HL-60/S4 (cell line): Measurements from ENCODE around the gene TCF7.

Experiments used
- in situ Hi-C: fragments of 300-500 bp; cut with MboI; formaldehyde crosslinking; loops from 2 replicates; pipeline ENCODE4 v1.14.3; 2022; ENCODE audit warnings: low sequenced_read_pairs

The TCF7 gene

DNA sequence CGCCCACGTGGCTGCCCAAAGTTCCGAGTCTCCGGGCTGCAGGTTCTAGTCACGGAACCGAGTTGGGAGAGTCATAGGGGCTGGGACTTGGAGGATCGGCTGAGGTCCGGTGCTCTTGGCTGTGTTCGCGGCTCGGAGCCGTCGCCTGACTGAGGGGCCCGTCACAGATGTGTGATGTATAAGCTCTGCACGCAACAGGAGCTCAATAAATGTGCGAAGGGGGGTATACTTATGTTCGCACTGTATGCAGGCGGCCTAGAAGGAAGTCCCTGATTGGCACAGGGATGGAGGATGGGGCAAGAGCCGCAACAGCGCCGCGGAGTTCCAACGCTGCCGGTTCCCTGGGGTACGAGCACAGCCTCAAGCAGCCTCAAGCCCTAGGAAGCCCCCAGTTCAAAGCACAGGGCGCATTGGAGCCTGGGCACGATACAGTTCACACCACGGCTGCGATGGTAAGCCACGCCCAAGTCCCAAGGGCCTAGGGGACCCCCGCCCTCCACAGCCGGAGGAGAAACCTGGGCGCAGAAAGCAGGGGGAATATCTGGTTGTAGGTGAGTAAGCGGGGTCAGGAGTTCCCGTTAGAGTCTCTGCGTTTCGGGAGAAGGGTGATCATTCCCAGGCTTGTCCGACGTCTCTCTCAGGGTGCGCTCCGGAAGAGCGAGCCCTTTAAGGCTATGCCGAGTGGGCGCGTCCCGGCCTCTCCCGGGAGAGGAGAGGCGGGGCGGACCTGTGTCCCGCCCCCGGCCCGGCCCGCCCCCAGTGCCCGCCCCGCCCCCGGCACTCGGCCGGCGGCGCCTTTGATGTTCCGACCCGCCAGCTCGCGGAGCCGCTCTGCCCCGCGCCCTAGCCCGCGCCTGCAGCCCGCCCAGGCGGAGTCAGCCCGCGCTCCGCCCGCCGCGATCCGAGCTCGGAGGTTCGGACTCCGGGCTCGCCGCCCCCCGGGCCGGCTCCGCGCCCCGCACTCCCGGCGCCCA lies at the start of gene TCF7:
Gene TCF7, plus strand, starts transcription at position 780 of the 974 bp plus-strand sequence. CDS start 226 bp downstream, outside the sequence.
- in situ Hi-C loops, result no loop called here

DNA sequence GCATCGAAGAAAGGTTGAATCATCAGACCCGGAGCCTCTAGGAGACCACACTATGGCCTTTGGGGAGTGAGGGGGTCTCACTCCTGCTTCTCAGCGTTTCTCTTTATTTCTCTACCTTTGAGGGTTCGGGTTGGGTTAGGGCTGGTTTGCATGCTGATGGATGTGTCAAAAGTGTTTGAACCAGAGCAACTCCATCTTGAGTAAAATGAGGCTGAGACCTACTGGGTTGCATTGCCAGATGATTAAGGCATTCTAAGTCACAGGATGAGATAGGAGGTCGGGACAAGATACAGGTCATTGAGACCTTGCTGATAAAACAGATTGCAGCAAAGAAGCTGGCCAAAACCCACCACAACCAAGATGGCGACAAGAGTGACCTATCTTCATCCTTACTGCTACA lies 44.9 kb upstream of the TCF7 start:
- in situ Hi-C loops, result no loop called here

DNA sequence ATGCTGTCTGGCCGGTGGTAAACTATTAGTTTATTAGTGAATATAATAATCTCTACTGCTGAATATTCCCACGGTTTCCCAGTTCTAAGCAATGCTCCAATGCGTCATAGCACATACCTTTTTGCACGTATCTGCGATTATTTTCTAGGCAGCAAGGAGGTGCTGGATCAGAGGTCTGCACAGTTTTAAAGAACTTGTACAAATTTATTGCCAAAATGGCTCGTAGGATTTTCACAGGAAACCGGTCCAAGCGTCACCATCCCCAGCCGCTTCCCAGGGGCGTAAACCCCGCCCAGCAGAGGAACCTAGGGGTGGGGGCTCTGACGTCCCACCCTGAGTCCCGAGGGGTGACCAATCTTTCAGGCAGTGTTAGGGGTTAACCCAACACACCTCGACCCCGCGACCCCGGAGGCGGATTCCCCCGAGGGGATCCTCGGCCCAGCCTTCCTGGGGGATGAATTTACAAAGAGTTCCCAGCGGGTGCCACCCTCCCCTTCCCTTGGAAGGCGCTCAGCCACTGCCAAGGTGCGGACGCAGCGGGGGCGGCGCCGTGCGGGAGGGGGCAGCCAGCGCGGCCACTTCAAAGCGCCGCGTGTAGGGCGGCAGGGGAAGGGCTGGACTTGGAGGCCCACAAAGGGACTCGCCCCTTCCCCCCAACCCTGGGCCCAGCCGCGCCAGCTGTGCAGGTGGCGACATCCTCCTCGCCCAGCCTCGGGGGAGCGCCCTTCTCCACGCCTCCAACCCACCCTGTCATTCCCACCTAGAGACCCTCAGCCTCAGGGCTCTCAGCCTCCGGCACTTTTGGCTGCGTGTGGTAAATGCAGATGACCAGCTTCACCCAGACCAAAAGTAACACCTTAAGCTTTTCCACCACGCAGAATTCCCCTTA lies 43.5 kb upstream of the TCF7 start:
- in situ Hi-C loops, result no loop called here

DNA sequence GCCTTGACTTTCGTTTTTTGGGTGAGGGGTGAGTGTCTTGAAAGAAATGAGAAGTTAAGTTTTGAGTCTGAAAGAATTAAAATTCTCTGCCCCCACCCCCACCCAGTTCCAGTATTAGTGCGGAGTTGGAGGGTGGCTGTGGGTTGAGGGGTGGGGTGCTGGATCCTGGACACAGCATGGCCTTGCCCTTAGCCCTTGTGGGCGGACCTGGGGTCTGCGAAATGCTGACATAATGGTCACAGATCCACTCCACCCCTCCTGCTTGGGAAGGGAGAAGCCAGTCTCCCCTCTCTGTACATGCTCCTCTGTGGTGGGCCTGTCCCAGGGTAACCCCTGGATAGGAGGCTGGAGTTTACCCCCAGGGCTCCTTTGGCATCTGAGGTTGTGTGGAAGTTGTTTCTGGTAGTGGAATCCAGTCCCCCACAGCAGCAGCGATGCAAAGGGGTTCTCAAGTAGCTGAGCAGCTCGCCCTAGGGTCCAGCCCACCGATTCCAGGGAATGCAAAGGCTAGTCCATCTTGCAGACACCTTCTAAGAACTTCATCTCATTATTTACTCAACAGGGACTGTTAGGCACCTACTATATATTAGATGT lies 42.8 kb upstream of the TCF7 start:
- in situ Hi-C loops, result no loop called here

DNA sequence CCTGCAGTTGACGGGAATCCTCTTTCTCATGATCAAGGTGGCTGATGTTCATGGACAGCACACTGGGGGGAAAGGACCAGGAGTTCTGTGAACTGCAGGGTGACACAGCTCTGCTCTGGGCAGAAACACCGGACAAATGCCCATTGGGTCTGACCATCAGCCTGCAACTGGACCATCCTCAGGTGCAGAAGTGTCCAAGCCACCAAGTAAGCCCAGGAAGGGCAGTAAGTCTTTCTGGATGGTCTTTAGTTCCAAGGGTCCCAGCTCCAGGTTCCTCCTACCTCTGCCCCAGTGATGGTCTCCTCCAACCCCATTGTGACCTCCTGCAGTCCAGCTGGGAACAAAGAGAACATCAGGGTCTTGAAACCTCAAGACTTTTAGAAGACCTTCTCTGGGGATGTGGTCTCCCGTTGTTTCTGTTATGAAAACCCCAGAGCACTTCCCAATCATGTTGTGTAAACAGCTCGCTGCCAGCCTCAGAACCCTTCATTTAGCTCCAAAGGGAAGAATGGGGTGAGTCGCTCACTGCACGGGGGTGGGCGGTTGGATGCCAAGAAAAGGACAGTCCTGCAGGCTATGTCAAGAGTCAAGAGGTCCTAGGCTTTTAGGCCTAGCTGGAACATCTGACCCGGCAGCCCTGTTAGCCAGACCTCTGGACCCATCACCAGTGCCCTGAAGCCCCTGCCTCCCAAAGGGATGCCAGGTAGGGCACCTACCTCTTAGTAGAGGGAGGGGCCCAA lies 41.8 kb upstream of the TCF7 start:
- in situ Hi-C loops, result no loop called here

DNA sequence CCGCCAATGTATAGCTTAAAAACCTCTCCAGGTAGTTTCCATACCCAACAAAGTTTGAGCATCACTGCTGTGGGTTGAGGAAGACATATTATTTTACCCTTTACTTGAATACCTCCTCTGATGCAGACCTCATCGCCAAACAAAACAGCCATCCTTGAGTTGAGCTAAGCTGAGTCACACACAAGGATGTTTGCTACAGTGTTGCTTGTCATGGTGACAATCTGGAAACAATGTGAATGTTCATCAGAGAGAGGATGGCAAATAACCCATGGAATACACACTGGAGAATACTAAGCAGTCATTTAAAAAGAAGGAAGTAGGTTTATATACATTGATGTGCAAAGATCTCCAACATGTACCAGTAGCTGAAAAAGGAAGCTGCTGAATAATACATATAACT lies 41.1 kb upstream of the TCF7 start:
- in situ Hi-C loops, result no loop called here

DNA sequence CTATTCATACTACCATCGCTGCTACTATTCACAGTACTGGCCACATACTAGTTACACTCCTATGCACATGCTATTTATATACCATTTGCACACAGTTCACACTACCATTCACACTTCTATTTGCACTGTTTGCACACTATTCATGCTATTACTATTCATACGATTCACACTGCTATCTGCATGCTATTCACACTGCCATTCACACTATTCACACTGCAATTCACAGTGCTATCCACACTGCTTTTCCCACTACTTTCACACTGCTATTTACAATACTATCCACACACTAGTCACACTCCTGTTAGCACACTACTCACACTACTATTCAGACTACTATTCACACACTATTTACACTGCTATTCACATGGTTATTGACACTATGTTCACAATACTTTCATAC lies 39.4 kb upstream of the TCF7 start:
- in situ Hi-C loops, result no loop called here

DNA sequence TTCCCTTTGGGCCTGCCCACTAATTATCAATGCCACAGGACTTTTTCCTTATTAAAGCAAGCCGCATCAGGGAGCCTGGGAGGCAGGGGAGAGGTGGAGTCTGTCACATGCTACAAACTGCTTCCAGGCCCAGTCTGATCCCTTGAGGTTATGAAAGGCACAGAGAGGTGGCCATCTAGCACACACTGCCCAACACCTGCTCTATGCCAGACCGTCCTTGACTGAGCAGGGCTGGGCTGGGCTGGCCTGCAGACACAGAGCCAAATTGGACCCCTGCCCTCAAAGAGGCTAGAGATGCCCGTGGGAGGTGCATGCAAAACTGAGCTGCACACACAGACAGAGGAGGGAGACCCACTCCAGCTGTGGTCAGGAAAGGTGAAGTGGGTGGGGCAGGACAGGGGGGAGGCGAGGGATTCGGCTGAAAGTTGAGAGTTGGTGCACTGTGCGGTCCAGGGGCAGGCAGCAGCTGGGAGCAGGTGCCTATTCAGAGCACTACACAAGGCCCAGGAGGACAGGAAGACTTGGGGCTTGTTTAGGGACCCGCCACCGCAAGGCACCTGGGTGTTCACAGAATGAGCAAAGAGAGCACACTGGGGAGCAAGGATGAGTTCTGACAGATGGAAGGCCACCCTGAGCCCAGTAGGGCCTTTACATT lies 36.4 kb upstream of the TCF7 start:
- in situ Hi-C loops, result no loop called here

DNA sequence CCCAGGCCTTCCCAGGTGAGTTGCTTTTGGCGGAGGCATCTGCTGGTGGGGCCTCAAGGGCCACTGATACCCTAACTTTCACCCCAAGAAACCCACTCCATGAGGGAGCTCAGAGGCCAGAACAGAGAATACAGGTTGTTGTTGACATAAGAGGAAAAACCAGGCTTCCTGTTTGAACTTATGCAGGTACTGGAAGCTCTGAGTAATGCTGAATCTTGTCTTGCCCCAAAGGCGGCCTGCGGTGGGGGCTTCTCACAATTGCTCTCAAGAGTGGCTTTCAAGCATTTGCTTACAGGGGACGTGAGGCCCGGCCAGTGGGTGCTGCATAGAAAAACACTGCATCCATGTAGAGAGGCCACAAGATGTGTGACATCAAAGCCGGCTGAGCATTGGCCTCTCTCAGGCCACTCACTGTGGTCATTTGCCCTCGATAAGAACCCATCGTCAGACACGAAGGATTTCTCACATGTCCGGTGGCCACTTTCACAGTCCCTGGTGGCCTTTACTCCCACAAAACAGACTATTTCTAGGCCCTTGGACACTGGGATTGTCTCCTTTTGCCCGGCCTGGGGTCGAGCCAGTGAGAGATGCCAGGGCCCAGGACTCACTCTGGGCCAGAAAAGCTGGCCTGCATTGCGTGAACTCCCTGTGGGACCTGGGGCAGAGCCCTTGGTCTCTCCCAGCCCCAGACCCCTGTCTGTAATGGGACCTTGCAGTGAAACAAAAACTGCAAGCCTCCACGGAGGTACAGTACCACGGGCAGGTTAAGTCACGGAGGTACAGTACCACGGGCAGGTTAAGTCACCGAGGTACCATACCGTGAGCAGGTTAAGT lies 34.5 kb upstream of the TCF7 start:
- in situ Hi-C loops, result no loop called here

DNA sequence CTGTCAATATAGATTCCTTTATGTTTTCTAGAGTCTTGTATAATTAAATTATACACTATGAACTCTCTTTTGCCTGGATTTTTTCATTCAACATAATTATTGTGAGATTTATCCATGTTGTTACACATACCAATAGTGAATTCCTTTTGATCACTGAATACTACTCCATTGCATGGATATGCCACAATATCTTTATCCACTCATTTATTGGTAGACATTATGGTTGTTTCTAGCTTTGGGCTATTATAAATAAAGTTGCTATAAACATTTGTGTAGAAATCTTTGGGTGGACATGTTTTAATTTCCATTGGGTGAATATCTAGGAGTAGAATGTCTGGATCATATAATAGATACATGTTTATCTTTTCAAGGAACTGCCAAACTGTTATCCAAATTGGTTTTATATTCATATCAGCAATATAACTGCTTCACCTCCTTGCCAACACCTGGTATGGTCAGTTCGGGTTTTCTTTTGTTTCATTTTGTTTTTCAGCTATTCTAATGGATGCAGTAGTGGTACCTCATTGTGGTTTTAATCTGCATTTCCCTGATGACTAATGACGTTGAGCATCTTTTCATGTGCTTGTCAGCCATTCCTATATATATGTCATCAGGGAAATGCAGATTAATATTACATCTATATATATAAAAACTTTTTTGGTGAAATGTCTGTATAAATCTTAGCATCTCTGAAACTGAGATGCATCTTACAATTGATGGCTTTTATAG lies 32.1 kb upstream of the TCF7 start:
- in situ Hi-C loops, result no loop called here

DNA sequence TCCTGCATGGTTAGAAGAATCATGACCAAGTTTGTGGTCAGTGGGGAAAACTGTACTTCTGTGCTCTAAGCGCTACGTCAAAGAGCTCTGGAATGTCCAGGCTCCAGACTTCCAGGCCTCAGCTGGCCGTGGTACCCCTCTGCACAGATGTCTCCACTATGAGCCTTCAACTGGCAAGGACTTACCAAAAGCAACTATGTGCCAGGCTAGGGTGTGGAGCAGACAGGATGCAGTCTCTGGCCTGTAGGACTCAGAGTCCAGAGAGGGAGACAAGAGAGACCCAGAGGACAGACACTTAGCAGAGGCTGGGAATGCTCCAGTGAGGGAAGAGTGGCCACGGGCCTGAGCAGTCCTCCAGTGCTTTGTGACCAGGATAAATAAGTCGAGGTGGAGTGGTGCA lies 31.0 kb upstream of the TCF7 start:
- in situ Hi-C loops, result no loop called here

DNA sequence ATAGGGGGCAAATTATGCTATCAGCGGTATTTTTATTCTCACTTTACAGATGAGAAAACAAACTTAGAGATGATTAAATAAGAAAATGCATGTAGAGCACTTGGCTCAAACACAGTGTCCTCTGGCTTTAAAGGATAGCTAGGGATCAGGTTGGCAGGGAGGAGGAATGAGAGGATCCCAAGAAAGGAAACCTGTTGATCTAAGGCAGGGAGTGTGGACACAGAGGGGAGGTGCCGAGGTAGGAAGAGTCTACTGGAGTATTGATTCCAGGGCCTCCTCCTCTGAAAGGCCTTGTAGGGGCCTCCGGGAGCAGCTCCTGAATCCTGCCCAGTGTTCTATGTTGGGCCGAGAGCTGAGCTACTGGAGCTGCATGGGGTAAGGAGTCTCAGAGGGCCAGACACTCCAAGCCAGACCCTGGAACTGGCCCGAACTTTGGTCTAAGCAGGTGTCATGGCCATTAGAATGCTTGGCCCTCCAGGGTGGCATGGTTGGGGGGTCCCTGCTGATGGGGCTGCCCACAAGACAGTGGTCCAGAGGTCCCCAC lies 30.4 kb upstream of the TCF7 start:
- in situ Hi-C loops, result no loop called here

DNA sequence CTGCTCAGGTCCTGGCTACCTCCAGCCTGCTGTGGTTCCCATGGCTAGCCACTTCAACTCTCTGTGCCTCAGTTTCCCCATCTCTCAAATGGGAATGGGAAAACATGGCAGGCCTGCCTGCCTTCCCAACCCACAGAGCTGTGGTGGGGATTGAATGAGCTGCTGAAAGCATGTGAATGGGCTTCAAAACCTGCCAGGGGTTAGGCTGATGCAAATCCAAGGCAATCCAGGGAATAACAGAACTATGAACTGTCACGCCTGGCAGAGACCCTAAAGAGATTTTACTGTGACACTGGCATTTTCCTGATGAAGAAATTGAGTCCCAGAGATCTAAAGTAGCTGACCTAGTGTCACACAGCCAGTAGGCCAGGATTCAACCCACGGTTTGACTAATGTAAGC lies 29.9 kb upstream of the TCF7 start:
- in situ Hi-C loops, result no loop called here

DNA sequence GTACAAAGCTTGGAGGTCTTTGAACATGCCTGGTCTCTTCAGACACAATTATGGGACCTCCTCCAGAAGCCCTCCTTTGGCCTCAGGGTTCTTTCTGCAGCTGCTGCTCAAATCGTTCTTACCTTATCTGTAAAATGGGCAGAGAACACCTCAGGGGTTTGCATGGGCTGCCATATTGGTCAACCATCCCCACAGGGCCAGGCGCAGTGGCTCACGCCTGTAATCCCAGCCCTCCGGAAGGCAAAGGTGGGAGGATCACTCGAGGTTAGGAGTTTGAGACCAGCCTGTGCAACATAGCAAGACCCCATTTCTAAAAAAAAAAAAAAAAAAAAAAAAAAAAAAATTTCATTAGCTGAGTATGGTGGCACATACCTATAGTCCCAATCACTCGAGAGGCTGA lies 29.1 kb upstream of the TCF7 start:
- in situ Hi-C loops, result no loop called here

DNA sequence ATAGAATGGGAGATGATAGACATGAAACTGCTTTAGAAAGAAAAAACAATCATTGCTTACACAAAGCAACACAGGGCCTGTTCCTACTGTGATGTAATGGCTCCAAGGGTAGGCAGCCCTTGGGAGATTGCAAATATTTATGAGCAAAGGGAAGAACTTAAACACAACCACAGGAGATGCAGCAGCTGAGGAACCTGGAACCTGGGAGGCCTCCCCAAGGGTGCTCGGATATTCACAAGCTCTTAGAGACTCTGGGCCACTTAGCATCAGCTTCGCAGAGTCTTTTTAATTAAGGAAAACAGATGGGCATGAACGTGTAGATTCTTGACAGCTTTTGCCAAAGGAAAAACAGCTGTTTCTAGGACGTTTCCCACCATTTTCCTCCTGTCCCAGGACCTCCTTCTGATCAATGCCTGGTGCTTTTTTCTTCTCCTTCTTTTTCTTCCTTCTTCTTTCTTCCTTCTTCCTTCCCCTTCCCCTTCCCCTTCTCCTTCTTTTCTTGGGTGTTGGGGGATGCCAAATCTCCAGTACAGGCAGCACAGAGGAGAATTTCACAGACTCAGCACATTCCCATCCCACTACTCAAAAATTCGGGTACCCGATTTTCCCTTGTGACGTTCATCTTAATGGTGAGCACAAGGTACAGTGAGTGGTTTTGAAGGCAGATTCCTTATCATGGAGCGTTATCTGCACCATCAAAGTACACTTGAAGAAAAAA lies 28.1 kb upstream of the TCF7 start:
- in situ Hi-C loops, result no loop called here

DNA sequence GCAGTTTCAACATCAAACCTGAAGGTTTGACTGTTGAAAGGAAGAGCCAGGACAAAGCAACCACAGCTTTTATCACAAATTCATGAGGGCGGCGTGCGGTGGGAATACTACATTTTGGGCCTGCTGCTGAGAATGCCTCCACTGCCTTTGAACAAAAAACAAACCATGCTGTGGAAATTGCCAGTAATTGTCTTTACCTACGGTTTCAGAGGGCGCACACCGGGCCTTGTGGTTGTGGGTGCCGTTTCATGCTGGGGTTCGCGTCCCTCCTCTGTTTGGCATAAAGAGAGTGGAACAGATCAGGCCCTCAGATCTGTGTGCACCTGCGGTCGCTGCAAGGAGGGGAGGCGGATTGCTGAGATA lies 27.6 kb upstream of the TCF7 start:
- in situ Hi-C loops, result no loop called here

DNA sequence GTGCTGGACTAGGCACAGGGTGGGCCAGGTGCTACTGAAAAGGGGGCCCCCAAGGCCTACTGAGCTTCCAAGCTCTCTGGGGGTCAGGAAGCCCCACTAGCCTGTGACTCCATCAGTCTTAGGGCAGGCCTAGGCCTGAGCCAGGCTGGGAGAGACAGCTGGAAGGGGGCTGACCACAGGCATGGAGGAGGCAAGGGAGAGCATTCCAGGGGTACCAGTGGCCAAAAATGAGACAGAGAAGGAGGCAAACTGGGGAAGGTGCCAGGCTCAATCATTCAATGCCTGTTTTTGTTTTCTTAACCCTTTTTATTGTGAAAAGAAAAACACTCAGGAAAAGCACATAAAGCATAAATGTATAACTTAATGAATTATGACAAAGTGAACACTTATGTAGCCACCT lies 26.2 kb upstream of the TCF7 start:
- in situ Hi-C loops, result no loop called here
